G401.6 (cell line): ENCODE data around the gene AHSP.
"Not testable (repeated sequence)": the region's sequence is repeated elsewhere in the genome, so short reads cannot be mapped to it uniquely, and the experiment has no call there.

Source experiments
- FAIRE-seq: peaks from 2 replicates; lab custom pipeline; 2012; peaks lifted over from hg19 to GRCh38; lab: Jason Lieb, UNC

Gene AHSP

DNA sequence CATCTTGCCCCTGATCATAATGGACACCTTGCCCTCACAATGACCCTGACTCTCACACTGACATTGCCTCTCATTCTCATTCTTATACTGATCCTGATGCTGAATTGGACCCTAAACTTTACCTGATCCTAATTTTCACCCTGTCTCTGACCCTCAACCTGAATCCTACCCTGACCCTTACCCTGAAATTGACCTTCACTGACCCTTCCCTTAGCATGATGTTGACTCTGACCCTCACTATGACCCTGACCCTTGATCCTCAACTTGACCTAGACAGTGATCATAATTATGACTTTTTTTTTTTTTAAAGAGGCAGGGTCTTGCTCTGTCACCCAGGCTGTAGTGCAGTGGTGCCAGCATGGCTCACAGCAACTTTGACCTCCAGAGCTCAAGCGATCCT, 3.4 kb downstream of the AHSP start:
- FAIRE-seq, result no peak

DNA sequence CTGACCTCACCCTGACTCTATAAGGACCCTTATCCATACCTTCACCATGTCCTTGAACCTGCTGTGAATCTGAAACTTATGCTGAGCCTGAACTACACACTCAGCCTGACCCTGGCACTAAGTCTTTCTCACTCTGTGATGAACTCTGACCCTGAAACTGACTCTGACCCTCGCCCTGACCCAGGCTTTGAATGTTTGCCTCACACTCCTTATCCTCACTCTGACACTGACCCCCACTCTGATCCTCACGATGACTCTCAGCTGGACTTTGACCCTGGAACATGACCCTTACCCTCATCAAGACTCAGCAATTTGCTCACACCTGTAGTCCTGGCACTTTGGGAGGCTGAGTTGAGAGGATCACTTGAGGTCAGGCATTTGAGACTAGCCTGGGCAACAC, 4.4 kb downstream of the AHSP start:
- FAIRE-seq, result no peak

DNA sequence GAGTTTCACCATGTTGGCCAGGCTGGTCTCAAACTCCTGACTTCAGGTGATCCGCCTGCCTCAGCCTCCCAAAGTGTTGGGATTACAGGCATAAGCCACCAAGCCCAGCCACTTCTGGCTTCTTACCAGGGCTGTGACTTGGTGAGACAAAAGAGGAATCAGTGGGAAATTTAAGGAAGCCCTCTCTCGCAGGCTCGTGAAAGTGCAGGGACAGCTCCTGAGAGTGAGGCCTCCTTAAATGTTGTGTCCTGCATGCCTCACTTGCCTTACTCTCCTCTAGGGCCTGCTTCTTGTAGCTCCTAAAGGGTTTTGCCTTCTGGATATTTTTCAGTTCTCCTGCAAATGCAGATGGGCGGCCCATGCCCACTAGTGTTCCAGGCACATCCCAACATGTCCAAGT, 5.2 kb downstream of the AHSP start:
- FAIRE-seq, result no peak

DNA sequence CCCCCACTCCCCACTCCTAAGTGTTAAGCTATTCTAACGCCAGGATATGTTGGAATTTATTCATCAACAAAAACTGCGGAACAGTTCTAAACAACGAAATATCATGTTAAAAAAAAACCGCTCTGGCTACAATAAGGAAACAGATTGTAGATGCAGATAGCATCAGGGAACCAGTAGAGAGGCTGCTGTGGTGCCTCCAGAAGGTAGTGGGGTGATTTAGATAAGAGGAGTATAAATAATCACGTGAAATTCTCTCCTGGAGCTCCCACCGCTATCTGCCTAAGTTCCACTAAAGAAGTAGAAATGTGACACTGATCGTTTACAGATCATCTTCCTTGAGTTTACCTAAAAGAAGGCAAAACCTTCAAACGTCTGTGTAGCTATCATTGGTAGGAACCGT, 8.0 kb downstream of the AHSP start:
- no peak for FAIRE-seq

DNA sequence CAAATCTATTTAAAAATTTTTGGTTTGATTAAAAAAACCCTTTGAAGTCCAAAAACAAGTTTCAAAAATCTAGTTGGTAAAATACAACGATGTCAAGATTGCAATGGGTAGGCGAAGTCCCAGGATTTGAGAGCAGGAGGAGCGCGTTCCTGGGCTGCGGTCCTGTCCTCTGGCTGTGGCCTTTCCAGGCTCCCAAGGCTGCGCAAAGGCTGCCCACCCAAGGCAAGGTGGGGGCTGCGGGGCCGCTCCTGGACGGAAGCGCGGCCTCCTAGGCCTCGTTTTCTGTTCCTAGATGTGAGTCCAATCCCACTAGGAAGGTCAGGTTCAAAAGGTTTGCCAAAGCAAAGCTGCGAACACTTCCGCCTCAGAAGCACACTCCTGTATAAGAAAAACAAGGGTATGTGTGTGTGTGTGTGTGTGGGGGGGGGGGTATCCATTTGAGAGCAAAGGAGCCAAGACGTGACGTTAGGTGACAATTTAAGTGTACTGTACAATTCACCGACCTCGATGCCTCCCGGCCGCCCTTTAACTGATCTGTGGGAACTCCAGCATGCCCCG, 9.2 kb downstream of the AHSP start:
- FAIRE-seq, result no peak

DNA sequence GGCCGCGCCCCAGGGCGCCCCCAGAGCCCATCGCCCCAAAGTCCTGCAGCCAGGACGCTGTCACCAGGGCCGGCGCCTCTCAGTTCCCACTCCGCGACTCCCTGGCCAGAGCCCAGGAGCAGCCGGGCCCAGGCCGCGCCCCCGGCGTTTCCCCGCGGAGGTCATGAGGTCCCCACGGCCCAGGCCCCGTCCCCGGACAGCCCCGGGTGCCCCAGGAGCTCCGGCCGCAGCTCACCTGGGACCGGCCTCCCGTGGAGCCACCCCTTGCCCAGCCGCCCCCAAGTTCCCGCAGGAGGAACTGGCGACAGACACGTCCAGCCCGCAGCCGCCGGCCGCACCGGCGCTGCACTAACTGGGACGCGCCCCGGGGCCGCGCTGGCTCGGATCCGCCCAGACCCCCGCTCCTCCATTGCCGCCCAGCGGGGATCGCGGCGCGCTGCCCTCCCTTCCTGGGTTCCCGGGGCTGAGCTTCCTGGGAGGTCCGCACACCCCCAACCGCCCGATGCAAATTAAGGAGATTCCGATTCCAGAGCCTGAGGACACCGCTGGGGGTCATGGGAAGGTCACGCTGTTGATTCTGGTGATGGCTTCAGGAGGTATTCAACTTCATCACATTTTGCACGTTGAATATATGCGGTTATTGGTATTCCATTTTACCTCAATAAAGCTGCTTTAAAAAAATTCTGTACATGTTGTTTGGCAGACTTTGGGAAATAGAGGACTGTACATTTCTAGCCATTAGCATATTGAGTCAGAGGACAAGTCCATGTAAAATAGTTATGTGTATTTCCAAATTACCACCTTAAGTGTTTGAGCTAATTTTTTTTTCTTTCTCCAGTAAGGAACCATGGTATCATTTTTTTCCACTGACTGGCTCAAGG, 9.9 kb downstream of the AHSP start:
- no peak for FAIRE-seq

GRCh38 chr16:31538243-31538598, 10.5 kb downstream of the AHSP start:
- FAIRE-seq, result not testable (repeated sequence)

DNA sequence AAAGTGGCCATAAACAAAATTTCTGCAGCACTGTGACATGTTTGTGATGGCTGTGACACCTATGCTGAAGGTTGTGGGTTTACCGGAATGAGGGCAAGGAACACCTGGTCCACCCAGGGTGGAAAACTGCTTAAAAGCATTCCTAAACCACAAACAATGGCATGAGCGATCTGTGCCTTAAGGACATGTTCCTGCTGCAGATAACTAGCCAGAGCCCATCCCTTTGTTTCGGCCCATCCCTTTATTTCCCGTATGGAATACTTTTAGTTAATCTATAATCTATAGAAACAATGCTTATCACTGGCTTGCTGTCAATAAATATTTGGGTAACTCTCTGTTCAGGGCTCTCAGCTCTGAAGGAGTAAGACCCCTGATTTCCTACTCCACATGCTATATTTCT, 12.1 kb downstream of the AHSP start:
- FAIRE-seq, result not testable (repeated sequence)

DNA sequence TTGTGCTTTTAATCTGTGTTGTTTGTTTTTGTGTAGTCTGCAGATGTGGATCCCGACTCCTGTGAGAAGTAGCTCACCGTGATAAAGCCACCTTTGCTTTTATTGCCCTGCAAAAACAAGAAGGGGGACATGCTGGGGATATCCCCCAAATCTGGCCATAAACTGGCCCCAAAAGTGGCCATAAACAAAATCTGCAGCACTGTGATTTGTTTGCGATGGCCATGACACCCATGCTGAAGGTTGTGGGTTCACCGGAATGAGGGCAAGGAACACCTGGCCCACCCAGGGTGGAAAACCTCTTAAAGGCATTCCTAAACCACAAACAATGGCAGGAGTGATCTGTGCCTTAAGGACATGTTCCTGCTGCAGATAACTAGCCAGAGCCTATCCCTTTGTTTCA, 15.1 kb downstream of the AHSP start:
- no peak for FAIRE-seq

DNA sequence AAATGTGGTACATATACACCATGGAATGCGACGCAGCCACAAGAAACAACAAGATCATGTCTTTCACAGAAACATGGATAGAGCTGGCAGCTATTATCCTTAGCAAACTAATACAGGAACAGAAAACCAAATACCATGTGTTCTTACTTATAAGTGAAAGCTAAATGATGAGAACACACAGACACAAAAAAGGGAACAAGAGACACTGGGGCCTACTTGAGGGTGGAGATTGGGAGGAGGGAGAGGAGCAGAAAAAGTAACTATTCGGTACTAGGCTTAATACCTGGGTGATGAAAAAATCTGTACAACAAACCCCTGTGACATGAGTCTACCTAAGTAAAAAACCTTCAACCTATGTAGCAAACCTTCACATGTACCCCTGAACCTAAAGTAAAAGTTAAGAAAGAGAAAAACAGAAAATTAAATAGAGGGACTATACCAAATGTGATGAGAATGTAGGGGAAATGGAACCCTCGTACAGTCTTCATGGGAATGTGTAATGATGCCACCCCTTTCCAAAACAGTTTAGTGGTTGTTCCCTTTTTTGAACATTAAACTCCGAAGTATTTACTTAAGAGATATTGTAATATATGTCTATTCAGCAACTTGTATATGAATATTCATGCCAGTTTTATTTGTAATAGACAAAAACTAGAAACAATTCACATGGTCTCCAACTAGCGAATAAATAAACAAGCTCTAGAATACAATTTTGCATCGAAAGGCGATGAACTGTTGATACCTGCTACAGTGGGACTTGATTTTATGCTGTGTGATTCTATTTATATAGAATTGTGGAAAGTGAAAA, 33.9 kb downstream of the AHSP start:
- FAIRE-seq, result no peak

- FAIRE-seq, result no peak
These were observed 41.1 kb downstream of the AHSP start for GRCh38 chr16:31568577-31569359.

GRCh38 chr16:31569360-31569717, 41.6 kb downstream of the AHSP start:
- FAIRE-seq, result no peak

DNA sequence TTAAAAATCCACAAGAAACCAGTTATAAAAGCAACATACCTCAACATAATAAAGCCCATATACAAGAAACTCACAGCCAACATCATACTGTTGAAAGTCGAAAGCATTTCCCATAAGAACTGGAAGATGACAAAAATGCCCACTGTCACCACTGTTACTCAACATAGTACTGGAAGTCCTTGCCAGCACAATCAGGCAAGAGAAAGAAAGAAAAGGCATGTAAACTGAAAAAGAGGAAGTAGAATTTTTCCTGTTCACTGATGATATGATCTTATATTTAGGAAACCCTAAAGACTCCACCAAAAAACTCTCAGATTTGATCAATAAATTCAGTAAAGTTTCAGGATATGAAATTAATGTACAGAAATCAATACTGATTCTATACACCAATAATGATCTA, 45.1 kb downstream of the AHSP start:
- no peak for FAIRE-seq

GRCh38 chr16:31574159-31574558, 46.5 kb downstream of the AHSP start:
- FAIRE-seq, result not testable (repeated sequence)

- FAIRE-seq, result no peak
These were observed 49.7 kb downstream of the AHSP start for GRCh38 chr16:31577411-31577810.
